Ammon's horn (tissue), 1 donor: ENCODE results near the gene HRH3.

Experiments
- DNase-seq: peaks from one replicate; pipeline ENCODE4 v3.0.0-alpha.2; 2016; ENCODE audit warnings: low spot score

Gene HRH3

GRCh38 chr20:62219992-62220665, at the start of gene HRH3:
HRH3 (minus strand) TSS chr20:62220278; CDS start chr20:62219970, 308 bp downstream.
- no peak for DNase-seq

GRCh38 chr20:62269871-62270270, 49.8 kb upstream of the HRH3 start:
- no peak for DNase-seq

GRCh38 chr20:62269378-62269777, 49.3 kb upstream of the HRH3 start:
- no peak for DNase-seq

DNA sequence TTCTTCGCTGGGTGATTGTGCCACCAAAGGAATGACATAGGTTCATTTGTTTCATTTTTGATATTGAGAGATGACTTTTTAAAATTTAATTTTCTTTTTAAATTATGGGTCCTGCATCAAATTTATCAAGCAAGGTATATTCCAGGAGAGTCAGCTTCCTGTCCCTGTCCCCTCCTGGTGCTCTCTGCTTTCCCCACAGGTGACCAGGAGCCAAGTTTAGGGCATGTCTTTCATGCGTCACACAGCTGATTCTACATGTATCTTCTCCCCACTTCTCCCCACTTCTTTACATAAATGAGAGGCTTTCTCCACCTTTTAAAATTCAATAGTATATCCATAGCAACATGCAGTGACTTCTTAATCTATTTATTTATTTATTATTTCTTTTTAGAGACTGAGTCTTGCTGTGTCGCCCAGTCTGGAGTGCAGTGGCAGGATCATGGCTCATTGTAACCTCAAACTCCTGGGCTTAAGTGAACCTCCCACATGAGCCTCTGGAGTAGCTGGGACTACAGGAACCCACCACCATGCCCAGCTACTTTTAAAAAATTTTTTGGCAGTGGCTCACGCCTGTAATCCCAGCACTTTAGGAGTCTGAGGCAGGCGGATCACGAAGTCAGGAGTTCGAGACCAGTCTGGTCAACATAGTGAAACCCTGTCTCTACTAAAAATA, 48.3 kb upstream of the HRH3 start:
- no peak for DNase-seq

GRCh38 chr20:62267543-62267942, 47.5 kb upstream of the HRH3 start:
- DNase-seq = no peak

DNA sequence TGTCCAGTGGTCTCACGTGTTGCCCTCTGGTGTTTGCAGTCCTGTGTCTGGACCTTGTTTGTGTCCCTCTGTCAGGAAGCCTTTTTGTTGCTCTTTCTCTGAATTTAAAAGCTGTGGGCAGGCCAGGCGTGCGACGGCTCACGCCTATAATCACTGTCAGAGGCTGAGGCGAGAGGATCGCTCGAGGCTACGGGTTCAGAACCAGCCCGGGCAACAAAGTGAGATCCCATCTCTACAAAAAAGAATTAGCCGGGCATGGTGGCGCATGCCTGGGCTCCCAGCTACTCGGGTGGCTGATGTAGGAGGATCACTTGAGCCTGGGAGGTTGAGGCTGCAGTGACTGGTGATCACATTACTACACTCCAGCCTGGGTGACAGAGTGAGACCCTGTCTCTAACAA, 46.8 kb upstream of the HRH3 start:
- DNase-seq = no peak

- DNase-seq = no peak
Observed at GRCh38 chr20:62266340-62266739, 46.3 kb upstream of the HRH3 start.

GRCh38 chr20:62265365-62265764, 45.3 kb upstream of the HRH3 start:
- no peak for DNase-seq

DNA sequence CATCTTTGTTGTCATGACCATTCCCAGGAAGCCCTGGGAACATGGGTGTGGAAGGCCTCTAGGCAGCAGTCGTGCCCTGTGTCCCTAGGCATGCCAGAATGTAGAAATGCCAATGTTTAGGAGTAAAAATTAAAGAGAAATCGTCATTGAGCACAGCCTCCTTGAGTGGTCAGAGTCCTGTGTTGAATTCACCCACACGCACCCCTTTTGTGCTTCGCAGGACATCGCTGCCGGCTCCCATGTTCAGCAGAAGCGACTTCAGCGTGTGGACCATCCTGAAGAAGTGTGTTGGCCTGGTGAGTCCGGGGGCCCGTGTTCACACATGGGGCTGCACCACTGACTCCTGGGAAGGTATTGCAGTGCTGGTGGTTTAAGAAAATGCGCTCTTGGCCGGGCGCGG, 43.3 kb upstream of the HRH3 start:
- DNase-seq = no peak

DNA sequence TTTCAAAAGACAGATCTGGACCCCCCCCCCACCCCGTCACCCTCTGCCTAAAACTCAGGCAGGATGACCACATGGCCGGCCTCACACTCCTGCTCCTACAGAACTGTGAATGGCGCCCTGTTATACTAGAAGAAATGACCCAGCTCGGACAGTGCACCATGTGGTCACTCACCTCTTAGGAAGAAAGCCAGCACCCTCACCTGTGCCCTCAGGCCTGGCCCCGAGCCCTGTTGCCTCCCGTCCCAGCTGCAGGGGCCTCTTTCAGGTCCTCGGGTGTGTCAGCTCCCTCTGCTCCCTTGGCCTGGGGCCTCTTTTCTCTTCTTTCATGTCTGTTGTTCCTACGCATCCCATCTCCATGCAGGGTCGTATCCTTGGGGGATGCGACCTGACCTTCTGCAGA, 42.0 kb upstream of the HRH3 start:
- no peak for DNase-seq

DNA sequence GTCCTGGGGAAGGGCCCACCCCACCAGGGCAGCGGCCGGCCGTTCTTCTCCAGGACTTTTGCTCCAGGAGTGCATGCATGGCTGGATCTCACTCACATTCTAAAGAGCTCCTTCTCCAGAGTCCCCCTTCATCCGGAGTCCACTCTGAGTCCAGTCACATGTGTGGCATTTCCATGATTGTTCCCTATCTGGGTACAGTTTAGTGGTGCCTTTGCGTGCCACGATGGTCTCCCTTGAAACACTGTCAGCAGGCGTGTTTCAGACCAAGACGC, 39.2 kb upstream of the HRH3 start:
- DNase-seq = no peak

- DNase-seq = no peak
Observed at GRCh38 chr20:62258499-62259293, 38.6 kb upstream of the HRH3 start.

- DNase-seq = no peak
Observed at GRCh38 chr20:62255976-62256375, 35.9 kb upstream of the HRH3 start.

DNA sequence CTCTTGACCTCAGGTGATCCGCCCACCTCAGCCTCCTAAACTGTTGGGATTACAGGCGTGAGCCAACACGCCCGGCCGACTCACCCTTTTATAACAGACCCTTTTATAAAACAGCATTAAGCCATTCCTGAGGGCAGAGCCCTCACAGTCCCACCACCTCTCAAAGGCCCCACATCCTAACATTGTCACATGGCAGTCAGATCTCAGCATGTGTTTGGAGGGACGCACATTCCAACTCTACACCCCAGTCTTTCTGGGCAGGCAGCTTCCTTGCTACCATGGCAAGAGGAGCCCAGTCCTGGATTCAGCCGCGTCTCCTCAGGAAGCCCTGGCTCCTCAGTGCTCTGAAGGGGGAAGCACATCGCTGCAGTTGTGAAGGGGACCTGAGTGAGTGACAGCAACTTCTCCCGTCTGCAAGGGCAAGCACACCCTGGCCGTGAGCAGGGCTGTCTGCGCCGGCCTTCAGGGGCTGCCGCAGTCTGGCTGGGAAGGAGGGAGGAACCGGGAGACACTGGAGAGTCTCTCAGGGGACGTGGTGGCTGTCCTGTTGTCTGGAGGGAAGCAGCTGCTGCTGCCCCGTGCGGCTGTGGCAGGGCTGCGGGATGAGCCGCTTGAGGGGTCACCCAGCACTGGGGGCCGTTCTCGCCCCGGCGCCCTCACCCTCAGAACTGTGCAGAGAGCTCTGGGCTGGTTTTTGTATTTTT, 34.1 kb upstream of the HRH3 start:
- DNase-seq = no peak

- DNase-seq = no peak
Observed at GRCh38 chr20:62253398-62253797, 33.3 kb upstream of the HRH3 start.

DNA sequence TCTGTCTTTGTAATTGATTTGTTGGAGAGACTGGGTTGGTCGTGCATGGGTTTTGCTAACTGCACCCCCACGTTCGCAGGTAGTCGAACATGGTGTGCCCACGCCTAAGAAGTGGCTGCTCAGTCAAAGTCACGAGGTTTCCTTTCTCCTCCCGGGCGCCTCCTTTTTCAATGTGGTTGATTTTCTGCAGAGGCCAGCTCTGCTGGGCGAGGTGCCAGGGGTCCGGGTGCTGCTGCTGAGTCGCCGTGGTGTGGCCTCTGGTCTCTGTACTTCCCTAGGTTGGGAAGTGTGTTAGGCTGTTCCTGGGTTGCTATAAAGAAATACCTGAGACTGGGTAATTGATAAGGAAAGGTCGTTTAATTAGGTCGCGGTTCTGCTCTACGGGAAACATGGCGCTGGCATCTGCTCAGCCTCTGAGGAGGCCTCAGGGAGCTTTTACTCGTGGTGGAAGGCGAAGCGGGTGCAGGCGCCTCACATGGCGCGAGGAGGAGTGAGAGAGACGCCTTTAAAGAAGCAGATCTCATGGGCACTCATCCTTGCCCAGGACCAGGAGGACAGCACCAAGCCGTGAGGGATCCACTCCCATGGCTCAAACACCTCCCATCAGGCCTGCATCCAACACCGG, 32.4 kb upstream of the HRH3 start:
- no peak for DNase-seq

- DNase-seq = no peak
Observed at GRCh38 chr20:62248890-62249560, 28.9 kb upstream of the HRH3 start.

- no peak for DNase-seq
Observed at GRCh38 chr20:62246872-62247652, 27.0 kb upstream of the HRH3 start.

GRCh38 chr20:62246431-62246830, 26.4 kb upstream of the HRH3 start:
- no peak for DNase-seq

GRCh38 chr20:62245911-62246280, 25.8 kb upstream of the HRH3 start:
- DNase-seq = no peak

- no peak for DNase-seq
Observed at GRCh38 chr20:62244644-62245108, 24.6 kb upstream of the HRH3 start.
